Measurements from ENCODE around the gene SFXN1. TPM values are rescaled to one million over a fixed set of nuclear protein-coding genes. Genes with fewer than 3 reads are reported as not detected.
A peak's percentile ranks its signal among the peaks of the same experiment; 100 is the strongest.

SFXN1 gene
- total and polyA plus RNA-seq, 12 donors, result 10.1 to 142 (median 57.6) TPM

DNA sequence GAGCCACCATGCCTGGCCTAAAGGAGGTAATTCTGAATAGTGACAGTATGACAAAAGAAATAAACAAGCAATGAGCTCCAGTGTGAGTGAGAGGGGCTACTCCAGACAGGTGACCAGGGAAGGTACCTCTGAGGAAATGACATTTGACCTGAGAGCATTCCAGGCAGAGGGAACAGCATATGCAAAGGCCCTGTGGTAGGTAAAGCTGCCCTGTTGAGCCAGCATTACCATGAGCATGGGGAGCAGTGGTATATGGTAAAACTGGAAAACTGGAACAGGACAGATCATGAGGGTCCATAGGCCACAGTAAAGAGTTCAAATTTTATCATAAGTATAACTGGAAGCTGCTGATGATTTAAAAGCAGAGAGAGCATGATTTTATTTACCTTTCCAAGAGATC is 6.0 kb upstream of the SFXN1 start:
- Histone ChIP-seq H3K4me3 (no peak overlapping the region), H3K27me3 (no peaks in the 10 kb centered on the region), H3K9me3 (replicated peaks in 1 of 3) (no peaks in the 10 kb centered on the region), H3K4me1 (replicated peaks in 1 of 2) (no peaks in the 10 kb centered on the region), H3K36me3 (replicated peaks in 1 of 2) (no peaks in the 10 kb centered on the region), H3K27ac (no peak overlapping the region)
- no peak for TF ChIP-seq POLR2A (IDR thresholded peaks at IDR 0.05)
- TF ChIP-seq, protein P1, sequence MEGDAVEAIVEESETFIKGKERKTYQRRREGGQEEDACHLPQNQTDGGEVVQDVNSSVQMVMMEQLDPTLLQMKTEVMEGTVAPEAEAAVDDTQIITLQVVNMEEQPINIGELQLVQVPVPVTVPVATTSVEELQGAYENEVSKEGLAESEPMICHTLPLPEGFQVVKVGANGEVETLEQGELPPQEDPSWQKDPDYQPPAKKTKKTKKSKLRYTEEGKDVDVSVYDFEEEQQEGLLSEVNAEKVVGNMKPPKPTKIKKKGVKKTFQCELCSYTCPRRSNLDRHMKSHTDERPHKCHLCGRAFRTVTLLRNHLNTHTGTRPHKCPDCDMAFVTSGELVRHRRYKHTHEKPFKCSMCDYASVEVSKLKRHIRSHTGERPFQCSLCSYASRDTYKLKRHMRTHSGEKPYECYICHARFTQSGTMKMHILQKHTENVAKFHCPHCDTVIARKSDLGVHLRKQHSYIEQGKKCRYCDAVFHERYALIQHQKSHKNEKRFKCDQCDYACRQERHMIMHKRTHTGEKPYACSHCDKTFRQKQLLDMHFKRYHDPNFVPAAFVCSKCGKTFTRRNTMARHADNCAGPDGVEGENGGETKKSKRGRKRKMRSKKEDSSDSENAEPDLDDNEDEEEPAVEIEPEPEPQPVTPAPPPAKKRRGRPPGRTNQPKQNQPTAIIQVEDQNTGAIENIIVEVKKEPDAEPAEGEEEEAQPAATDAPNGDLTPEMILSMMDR (IDR thresholded peaks at IDR 0.05), result no peak
- DNase-seq, result no peak
- intact Hi-C loops (cut with DNase I), result no loop called here

DNA sequence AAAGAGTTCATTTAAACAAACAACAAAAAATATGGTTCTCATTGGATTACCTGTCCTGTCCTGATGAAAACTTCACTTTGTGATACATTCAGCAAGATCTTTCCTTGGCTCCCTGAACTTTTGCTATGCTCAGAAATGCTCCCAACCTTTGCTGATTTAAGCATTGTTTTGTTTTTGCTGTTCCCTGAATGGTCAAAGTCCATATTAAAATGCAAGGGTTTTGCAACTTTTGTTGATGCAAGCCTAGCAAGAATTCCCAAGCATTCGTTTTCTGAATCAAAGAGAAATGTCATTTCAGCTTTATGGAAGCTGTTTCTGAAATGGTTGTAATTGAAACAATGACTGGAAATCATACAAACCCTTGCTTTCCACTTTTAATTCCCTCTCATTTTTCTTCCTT is 3.1 kb upstream of the SFXN1 start:
- no peak for TF ChIP-seq POLR2A (IDR thresholded peaks at IDR 0.05)
- TF ChIP-seq, protein P1 (IDR thresholded peaks at IDR 0.05), result no peak
- Histone ChIP-seq H3K9me3 (replicated peaks in 1 of 3) (no peaks in the 10 kb centered on the region), H3K4me3 (no peak overlapping the region), H3K4me1 (replicated peaks in 1 of 2) (peaks cover 10% of the 10 kb centered on the region in 2 donors), H3K27me3 (no peaks in the 10 kb centered on the region), H3K36me3 (replicated peaks in 1 of 2) (no peaks in the 10 kb centered on the region), H3K27ac (no peak overlapping the region)
- no peak for DNase-seq
- 58 to 80% (median 68%) methylated on average over 1 of the region's 1 CpG for WGBS, 4 donors
- intact Hi-C loops (cut with DNase I), result no loop called here

DNA sequence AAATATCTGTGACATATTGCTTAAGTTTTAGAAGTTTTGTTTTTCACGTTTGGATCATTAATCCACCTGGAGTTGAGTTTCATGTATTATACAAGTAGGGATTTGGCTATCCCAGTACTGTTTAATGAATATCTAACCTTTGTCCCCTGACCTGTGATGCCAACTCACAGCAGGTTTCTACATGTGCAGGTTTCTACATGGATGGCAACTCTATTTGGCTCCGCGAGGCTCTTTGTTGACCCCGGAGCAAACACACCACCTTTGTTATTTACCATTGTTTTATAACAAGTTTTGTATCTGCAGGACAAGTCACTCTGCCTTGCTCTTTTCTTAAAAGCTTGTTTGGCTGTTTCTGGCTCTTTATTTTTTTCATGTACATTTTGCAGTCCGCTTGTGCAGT is 920 bp upstream of the SFXN1 start:
- TF ChIP-seq, protein P1 (IDR thresholded peaks at IDR 0.05), result no peak
- no peak for TF ChIP-seq POLR2A (IDR thresholded peaks at IDR 0.05)
- DNase-seq, result no peak

DNA sequence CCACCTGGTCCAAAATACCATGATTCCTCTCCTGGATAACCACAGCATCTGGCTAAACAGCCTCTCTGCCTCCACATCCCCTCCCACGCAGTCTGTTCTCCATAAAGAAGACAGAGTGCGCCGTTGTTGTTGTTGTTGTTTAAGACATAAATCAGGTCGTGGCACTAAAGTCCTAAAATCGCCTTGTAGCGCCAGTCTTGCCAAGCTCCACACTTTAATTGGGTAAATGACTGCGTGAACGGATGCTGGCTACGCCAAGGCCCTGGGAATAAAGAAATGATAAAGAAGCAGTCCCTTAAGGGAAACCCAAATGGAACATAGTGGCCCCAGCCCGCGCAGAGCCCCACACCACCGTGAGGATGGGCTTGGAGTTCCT is 364 bp upstream of the SFXN1 start:
- Histone ChIP-seq H3K27me3 (no peaks in the 10 kb centered on the region), H3K4me1 (replicated peaks in 1 of 2) (peaks cover 10 to 14% of the 10 kb centered on the region in 2 donors), H3K27ac (peak overlapping the region in 2 of 5 donors; percentile 82), H3K4me3 (peak overlapping the region; percentile 13 to 96 (median 56)), H3K9me3 (replicated peaks in 1 of 3) (no peaks in the 10 kb centered on the region), H3K36me3 (replicated peaks in 1 of 2) (no peaks in the 10 kb centered on the region)
- intact Hi-C loops (cut with DNase I), result no loop called here
- WGBS, 4 donors, result 2 to 6% (median 3%) methylated on average over 9 to 12 of the region's 12 CpGs
- TF ChIP-seq POLR2A (IDR thresholded peaks at IDR 0.05), result no peak
- TF ChIP-seq, protein P1 (IDR thresholded peaks at IDR 0.05), result no peak
- no peak for DNase-seq

More for the DNA sequence above, 920 bp upstream of the SFXN1 start:
- WGBS, 4 donors, result 80 to 86% (median 82%) methylated on average over 5 of the region's 5 CpGs
- Histone ChIP-seq H3K4me3 (no peak overlapping the region), H3K36me3 (replicated peaks in 1 of 2) (no peaks in the 10 kb centered on the region), H3K27ac (no peak overlapping the region), H3K27me3 (no peaks in the 10 kb centered on the region), H3K9me3 (replicated peaks in 1 of 3) (no peaks in the 10 kb centered on the region), H3K4me1 (replicated peaks in 1 of 2) (peaks cover 10 to 14% of the 10 kb centered on the region in 2 donors)
- intact Hi-C loops (cut with DNase I), result no loop called here

All from adrenal gland (tissue), 12 donors.